GM19467 (cell line): ENCODE data around the gene STOML2.
"Not testable (repeated sequence)": the region's sequence is repeated elsewhere in the genome, so short reads cannot be mapped to it uniquely, and the experiment has no call there.

ENCODE experiments used
- ATAC-seq: cut with Tn5 transposase; IDR thresholded peaks from one replicate; pipeline ENCODE4 v1.9.1; 2021; ENCODE audit warnings: mild to moderate bottlenecking, moderate library complexity; ENCODE audit not compliant: unreplicated experiment

STOML2 gene, protein sequence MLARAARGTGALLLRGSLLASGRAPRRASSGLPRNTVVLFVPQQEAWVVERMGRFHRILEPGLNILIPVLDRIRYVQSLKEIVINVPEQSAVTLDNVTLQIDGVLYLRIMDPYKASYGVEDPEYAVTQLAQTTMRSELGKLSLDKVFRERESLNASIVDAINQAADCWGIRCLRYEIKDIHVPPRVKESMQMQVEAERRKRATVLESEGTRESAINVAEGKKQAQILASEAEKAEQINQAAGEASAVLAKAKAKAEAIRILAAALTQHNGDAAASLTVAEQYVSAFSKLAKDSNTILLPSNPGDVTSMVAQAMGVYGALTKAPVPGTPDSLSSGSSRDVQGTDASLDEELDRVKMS

DNA sequence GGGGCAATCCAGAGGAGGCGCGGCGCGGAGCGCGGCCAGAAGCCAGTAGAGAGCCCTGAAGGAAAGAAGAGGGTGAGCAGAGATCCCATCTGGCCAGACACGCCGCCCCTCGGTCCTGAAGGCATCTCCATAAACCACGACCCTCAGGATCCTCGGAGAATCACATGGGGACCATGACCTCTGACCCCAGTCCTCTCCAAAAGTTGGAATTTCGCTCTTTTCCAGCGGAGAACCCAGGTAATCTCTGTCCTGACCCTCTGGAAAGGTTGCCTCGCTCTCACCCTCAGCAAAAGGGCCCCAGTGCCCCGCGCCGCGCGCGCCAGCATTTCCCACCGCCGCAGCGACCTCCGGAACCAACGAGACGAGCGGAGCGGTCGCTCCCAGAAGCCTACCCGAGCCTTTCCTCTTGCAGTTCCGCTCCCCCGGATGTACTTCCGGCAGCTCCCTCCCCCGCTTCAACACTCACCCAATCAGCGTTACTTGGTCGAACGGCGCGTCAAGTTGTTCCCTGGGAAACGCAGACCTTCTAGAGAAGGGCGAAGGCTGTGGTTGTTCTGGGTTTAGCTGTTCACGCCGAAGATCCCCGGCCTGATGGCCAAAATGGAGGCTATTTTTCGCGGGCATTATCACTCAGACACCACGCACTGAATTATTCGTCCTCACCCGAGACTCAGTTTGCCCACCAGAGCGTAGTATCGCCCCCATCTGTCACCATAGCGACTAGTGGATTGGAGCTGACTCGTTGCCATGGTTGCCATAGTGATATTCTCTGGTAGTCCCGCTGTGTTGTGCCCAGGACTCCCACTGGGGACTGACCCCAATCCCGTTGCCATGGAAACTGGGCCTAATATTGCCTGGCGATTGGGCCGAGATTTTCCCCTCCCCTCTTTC lies at the start of gene STOML2:
TSS of gene STOML2 (minus strand) at position 363 of the 891 bp plus-strand sequence. CDS start at position 326, 37 bp downstream.
- ATAC-seq = peak; percentile 89

DNA sequence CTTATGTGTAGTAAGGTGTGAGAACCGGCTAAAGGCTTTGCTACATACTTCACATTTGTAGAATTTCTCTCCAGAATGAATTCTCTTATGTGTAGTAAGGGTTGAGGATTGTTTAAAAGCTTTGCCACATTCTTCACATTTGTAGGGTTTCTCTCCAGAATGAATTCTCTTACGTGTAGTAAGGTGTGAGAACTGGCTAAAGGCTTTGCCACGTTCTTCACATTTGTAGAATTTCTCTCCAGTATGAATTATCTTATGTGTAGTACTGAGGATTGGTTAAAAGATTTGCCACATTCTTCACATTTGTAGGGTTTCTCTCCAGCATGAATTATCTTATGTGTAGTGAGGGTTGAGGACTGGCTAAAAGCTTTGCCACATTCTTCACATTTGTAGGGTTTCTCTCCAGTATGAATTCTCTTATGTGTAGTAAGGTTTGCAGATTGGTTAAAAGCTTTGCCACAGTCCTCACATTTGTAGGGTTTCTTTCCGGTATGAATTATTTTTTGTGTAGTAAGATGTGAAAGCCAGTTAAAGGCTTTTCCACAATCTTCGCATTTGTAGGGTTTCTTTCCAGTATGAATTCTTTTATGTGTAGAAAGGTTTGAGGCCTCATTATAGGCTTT lies 45.1 kb upstream of the STOML2 start:
- ATAC-seq = not testable (repeated sequence)

DNA sequence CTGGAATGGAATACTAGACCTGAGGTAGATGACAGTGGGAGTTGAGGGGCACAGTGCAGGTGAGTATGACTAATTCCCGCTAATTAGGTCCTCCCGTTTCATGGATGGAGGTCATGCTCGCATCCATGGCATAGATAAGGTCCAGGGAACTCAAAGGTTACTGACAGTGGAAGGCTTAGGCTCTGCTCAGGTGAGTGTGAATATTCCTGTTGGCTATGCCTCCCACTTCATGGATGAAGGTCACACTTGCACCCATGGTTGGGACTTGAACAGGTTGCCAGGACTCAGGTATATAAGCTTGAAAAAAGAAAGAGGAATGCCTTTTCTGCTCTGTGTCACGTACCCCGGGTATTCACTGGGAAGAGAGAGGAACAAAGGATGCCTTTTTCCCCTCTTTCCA lies 39.1 kb upstream of the STOML2 start:
- ATAC-seq = no peak

GRCh38 chr9:35140093-35140492 lies 37.2 kb upstream of the STOML2 start:
- ATAC-seq = no peak

GRCh38 chr9:35136866-35137265 lies 33.9 kb upstream of the STOML2 start:
- ATAC-seq = no peak

DNA sequence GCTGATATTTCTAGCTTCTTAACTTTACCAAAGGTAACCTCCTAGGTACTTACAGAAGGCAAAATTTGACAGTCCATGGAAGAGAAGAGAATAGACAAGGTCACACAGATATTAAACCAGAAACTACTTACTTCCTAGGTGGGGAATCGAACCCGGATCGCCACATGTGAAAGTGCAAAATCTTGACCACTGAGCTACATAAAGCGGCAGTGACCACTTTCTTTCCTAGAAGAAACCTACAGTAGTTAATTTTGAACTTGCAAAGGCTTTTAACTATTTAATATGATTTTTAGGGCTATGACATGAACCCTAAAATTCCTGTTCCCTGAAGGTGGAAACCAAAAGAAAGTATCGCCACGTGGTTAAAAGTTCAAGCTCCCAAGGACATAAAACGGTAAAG lies 33.1 kb upstream of the STOML2 start:
- ATAC-seq = no peak

DNA sequence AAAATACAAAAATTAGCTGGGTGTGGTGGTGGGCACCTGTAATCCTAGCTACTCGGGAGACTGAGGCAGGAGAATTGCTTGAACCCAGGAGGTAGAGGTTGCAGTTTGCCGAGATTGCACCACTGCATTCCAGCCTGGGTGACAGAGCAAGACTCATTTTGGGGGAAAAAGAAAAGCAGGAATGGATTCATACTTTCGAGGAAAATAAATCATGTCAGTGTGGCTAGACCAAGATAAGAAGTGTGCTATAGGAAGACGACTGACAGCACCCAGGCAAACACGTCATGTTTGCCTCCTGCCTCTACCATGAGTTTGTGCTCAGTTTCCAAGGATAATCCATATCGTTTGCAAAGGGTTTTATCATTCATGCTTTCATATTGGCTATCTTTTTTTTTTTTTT lies 32.0 kb upstream of the STOML2 start:
- ATAC-seq = no peak

DNA sequence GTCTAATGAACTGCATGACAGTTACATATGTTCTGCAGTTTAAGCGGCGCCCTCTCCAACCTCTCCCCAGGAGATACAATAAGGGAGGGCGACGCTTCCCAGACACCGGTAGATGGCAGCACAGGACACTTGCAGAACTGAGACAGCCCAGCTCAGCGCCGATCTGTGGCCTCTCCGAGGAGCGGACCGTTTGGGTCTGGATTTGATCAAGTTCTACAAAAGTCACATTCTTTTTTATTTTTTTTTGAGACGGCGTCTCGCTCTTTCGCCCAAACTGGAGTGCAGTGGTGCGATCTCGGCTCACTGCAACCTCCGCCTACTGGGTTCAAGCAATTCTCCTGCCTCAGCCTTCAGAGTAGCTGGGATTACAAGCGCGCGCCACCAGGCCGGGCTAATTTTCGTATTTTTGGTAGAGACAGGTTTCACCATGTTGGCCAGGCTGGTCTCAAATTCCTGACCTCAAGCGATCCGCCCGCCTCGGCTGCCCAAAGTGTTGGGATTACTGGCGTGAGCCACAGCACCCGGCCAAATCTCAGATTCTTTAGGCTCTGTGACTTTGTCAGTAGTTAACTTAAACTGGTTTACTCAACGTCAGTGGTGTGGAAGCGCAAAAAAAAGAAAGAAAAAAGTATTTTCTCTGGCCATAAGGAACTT lies 14.1 kb upstream of the STOML2 start:
- peak; percentile 50 for ATAC-seq

- no peak for ATAC-seq
Measured at GRCh38 chr9:35116539-35116897, 13.6 kb upstream of the STOML2 start.

- ATAC-seq = peak; percentile 48
Measured at GRCh38 chr9:35115680-35116538, 13.0 kb upstream of the STOML2 start, which contains the start of gene ATOSB. Gene ATOSB, minus strand, starts transcription at chr9:35115862. Its CDS starts 7,588 bp downstream, at chr9:35108274.

DNA sequence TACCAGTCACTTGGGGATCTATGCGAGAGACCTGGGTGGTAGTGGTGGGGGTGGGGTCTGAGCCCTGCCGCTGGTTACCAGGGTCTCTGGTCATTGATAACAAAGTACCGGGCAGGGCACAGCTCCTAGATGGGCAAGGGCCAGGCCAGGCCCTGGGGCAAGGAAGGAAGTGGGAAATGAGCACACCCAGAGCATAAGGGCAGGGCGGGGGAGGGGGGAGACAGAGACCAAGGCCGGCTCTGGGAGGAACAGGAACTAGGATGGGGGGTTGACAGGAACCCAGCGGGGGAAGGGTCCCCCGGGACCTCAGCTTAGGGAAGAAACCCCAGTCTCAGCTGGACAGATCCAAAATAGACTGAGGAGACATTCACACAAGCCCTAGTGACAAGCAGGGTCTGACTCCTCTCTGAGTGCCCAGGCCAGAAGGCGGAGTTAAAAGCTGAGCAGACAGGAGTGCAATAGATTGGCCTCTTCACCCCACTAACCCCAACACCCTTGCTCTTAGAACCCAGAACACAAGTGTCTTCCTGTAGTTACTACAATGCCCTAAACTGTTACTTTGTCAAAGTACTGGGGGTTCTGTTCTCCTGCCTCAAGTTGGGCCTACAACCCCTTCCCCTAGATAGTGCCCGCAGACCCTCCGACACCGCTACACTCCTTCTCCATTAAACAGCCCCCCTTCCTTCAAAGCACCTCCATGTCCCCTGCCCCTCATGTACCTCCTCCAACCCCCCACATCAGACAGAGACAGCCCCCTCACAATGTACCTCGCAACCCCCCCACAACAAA lies 12.1 kb upstream of the STOML2 start:
- no peak for ATAC-seq

DNA sequence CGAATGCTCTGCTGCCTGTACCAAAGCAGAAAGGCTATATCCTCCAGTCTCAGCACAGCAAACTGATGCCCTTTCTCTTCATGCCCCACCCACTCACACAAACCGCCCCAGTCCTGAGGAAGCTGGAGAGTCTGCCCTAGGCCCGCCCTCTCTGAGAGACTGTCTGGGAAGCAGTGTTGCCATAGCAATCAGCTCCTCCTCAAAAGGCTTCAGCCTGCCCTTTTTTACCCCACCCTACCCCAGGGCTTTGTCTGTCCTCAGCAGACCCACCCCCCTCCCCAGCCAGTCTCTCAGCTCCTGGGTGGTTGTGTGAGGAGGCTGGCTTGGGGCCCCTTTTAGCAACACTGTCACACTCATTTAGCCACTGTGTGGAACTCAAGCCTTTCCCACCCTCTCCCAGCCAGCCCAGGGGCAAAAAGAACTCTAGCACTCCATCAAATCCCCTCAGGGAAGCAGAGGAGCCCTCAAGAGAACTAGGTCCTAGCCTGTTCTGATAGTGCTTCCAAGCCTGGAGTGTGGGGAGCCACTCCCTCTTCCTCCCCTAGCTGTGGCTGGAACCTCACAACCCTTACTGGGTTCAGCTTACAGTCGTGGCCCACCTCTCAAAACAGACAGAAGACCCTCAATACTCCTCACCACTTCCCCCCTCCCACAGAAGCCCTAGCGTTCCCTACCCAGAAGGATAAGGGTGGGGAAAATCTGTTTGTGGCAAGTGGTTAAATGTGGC lies 11.3 kb upstream of the STOML2 start:
- no peak for ATAC-seq

DNA sequence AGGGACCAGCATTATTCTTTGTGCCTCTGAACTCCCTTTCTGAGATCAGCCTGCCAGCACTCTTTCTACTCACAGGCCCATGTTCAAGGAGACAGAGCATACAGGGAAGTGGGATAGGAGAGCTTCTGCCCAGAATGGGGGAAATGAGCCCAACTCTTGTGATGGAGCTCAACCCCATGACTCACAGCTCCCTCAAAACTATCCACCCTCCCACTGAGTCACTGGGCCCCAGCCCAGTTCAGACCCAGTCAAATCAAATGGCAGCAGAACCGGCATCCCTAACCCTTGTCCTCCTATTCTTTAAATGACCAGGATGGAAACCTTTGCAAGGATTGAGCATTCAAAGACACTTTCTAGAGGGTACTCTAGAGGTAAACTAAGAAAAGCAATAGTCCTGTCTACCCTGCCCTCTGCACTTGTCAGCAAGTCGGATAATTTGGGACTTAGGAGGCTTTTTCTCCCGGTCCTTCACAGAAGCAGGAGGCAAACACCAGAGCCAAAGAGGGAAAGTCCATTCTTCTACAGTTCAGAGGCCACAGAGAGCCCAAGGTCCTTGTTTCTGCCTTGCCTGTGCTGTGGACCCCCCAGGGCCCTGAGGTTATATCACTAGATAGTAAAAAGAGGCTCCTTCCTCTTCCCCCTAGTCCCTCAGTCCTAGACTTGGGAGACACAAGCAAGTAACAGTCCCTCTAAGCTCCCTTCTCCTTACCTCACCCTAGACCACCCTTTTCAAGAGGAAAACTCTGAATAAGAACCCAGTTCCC lies 9.5 kb upstream of the STOML2 start:
- no peak for ATAC-seq

DNA sequence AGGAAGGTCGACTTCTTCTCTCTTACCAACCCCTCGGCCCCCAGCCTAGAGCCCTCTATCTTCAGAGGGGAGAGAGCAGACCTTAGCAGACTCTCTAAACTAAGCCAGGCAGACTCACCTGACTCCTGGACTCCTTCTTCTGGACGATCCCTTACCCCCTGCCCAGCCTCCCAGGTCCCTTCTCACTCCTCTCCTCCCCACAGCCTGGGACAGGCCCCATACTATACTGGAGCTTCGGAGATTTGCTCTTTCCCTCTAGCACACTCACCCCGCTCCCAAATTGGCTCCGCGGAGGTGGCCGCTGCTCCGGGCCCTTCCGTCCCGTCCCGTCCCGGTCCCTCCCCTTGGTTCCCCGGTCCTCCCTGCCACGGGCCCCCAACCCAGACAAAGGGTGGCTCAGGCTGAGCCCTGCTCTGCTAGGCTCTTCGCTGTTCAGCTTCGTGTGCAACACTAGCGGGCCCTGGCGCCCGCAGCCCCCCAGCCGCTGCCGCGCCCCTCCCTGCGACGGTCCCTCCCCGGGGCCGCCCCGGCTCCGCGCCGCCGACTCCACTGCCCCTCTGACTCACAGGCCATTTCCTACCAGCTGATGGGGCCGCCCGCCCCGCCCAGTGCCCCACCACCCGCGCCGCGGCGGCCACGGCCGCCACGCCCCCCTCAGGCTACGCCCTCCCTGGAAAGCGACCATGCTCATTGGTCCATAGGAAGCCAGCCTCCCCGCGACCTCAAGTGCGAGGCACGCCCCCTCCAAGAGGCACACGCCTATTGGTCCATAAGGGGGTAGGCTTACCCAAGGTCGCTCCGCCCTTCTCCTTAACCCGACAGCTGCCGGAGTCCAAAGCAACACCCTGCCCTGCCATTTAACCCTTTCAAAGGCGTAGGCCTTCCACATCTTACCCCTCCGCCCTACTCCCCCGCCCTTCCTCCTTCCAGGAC lies 8.3 kb upstream of the STOML2 start:
- peak; percentile 53 for ATAC-seq

DNA sequence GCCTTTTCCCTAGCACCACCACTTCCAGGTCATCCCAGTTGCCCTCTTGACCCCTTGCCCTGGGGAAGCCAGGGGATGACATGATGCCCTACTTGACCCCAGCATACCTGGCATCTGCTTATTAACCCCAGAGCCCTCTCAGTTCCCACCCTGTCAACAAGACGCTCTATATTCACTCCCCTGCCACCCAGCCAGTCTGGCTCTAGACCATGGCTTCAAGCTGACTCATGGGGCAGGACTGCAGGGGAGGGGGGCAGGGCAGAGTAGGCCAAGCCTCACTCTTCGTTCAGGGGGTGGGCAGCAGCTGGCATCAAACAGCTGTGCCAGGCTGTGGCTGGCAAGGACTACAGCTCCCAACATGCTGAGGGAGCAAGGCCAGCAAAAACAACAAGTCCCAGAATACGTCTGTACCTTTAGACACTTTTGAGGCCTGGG lies 7.4 kb upstream of the STOML2 start:
- no peak for ATAC-seq

DNA sequence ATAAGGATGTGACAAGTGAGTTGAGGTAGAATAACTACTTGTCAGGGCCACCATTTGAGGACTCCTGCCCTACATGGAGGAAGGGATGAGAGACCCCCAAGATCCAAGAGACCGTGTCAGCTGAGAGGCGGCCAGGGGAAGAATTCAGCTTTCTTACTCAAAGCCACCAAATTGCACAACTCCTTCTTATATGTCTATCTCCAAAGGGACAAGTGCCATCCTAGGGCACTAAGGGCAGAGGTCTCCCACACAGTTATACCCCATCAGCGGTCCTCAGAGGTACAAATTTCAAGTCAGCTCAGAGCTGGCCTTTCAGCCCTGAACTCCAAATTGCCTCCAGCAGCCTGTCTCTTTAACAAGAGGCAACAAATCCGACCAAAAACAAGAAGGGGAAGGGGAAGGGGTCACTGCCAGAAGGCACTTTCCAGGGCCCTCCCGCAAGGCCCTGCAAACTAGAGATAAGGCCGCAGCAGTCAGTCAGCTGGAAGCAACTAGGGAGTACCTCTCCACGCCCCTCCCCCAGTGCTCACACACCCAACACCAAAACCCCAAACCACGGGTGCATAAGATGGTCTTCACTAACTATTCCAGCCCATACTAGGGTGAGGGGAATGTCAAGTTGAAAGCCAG lies 6.1 kb upstream of the STOML2 start:
- no peak for ATAC-seq
